A549 treated with RU486 at 1 μM for 4 hours (cell line): ENCODE results near the gene CMC2. TPM values are rescaled to one million over a fixed set of nuclear protein-coding genes. Genes with fewer than 3 reads are reported as not detected.

ENCODE experiments used
- total RNA-seq: library from RNA; stranded (reverse); fragments of 200-300 nt; extraction: Qiagen RNA extraction; gene quantifications from 5 replicates; pipeline ENCODE4 v1.2.3, GENCODE V29; 2022; ENCODE audit warnings: low read depth

The CMC2 gene
- total RNA-seq = 121 to 140 TPM (median 129 TPM) in 5 replicates

GRCh38 chr16:81006813-81007695 lies at the start of gene CMC2, which contains the start of gene CENPN:
TSS of gene CMC2 (minus strand) at chr16:81006885. CDS start at chr16:80997394, 9,491 bp downstream.
TSS of gene CENPN (plus strand) at chr16:81007214. CDS start at chr16:81011940, 4,726 bp downstream.

GRCh38 chr16:81035398-81035974 lies 28.8 kb upstream of the CMC2 start, which contains the start of gene ATMIN:
TSS of gene ATMIN (plus strand) at chr16:81035842. CDS start at chr16:81035871, 29 bp downstream.

Other genes starting within 250 kb of the CMC2 start
- 0.19 to 1.1 TPM (median 0.56 TPM) in 5 replicates for gene CDYL2, start 202.3 kb downstream of the CMC2 start, total RNA-seq
- gene CENPN, start 329 bp upstream of the CMC2 start, total RNA-seq = 65.0 to 120 TPM (median 76.0 TPM) in 5 replicates
- 27.5 to 32.8 TPM (median 31.6 TPM) in 5 replicates for gene ATMIN, start 29.0 kb upstream of the CMC2 start, total RNA-seq
- 0.62 to 1.5 TPM (median 0.92 TPM) in 5 replicates for gene C16orf46, start 70.4 kb upstream of the CMC2 start, total RNA-seq
- gene GCSH, start 89.5 kb upstream of the CMC2 start, total RNA-seq = 26.0 to 72.2 TPM (median 62.9 TPM) in 5 replicates
- 0.85 to 1.5 TPM (median 0.98 TPM) in 5 replicates for gene BCO1, start 231.8 kb upstream of the CMC2 start, total RNA-seq